Activated naive CD4-positive, alpha-beta T cell treated with anti-CD3 and anti-CD28 coated beads, Interleukin-2, amount 50 U/mL, for 16 hours (primary cell): ENCODE measurements around the gene COL8A1.

Experiments
- DNase-seq: peaks from one replicate; pipeline ENCODE4 v3.0.0-alpha.2; 2020

The COL8A1 gene

DNA sequence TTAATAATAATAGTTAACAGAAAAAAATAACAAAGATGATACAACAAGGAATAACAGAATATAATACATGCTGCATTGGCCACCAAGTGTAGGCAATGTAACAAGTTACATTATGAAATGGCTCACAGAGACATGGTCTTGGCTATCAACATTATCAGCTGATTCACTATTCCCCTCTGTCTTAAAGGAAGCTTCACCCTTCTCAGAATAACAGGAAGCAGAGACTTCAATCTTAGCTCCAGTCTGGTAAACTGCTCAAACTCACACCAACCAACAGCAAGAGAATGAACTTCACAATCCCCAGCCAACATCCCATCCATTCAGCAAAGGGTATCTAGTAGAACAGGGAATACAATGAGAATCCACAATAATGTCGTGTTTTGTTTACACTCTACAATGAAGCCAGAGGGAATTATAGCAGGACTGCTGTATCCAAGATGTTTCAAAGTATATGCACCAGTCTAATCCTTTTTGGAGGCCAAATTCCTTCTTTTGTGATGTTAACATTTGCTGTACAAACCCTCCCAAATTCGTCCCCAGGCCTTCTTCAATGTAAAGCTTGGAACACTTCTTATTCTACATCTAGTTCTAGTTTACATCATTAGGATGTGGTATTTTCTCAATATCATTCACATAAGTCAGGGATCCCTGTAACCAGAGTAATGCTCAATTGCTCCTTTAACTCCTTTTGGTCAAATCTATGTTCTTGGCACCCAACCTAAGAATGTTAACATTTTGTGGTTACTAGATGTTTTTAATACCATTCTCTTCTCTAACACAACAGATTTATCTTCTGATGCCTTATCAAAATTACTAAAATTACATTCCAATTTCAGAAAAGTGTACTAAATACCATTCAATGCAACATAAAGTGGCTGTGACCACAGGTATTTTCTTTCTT lies 126.9 kb downstream of the COL8A1 start:
- DNase-seq = no peak

DNA sequence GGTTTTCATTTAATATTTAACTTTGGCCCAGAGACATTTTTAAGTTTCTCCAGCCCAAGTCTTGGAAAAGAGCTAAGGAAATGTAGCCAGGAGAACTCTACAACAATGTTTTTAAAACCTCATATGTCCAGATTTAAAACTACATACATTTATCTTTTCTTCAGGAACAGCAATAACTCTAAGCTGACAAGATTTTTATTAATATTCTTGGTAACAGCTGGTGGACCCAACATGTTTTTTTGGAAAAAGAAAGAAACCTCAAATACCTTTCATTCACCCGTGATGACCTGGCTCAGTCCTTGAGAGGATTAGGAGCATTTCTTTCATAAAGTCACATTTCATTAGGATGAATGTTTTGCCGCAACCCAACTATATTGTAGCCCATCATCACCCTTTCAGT lies 128.9 kb downstream of the COL8A1 start:
- DNase-seq = no peak

DNA sequence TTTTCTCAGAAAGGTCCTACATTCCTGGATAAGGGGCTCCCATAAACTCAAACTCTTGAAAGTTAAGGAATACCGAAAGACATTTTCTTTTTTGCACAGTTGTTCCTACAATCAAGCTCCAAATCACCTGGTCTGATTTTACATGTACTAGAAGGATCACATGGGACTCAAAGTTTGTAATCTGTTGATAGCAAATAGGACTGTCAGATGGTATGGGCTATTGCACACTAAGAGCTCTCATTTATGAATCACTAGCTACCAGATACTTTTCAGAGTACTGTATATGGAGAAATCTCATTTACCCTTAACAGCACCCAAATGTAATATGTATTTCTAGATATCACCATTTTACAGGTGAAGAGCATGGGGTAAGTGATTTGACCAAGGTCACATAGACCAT lies 129.7 kb downstream of the COL8A1 start:
- no peak for DNase-seq

DNA sequence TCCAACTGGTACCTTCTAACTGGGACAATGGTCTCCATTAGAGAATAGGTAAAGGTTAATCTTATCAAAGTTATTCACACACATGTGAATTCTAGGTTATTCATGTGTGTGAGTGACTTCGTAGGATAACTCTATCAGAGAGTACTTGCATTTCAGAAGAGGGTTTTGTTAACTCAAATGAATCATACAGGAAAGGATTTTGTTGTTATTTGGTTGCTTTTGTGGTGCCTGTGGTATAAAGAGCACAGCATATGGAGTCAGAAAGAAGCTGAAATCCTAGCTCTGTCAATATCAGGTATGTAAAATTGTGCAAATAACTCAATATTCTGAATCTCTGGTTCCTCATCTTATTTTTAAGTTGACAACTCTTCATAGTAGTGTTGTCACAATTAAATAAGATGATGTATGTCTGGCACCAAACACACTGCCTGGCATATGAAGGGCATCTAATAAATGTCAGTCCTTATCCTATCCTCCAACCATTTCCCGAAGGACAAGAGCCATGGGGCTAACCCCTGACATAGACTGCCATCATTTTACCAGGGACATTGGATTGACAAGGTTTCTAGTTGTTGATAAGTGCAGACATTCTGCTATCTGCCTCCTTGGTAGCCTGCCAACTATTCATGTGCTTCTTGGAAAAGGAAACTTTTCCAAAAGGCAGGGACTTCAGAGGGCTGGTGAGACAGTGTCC lies 130.6 kb downstream of the COL8A1 start:
- no peak for DNase-seq

DNA sequence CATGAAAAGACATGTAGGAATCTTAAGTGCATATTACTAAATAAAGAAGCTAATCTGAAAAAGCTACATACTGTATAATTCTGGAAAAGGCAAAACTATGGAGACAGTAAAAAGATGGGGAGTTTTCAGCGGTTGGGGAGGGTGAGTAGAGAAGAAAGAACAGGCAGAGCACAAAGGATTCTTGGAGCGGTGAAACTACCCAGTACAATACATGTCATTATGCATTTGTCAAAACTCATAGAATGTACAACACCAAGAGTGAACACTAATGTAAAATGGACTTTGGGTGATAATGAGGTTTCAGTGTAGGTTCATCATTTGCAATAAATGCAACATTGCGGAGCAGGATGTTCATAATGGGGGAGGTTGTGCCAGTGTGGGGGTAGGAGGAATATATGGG lies 133.8 kb downstream of the COL8A1 start:
- DNase-seq = no peak

DNA sequence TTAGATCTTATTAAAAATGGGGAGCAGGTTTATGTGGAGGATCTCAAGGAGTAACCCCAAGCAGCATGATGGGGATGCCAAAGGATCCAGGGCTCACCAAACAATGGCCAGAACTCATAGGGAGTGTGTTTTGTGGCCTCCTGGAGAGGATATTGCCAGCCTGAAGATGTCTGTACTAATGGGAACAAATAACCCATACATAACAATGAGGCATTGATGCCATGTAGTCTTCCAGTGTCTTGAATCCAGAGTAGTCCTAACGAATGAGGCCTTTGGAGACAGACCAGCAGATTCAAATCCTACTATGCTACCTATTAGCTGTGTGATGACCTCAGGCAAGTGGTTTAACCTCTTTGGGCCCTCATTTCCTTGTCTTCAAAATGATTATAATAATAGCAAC lies 134.3 kb downstream of the COL8A1 start:
- DNase-seq = no peak

DNA sequence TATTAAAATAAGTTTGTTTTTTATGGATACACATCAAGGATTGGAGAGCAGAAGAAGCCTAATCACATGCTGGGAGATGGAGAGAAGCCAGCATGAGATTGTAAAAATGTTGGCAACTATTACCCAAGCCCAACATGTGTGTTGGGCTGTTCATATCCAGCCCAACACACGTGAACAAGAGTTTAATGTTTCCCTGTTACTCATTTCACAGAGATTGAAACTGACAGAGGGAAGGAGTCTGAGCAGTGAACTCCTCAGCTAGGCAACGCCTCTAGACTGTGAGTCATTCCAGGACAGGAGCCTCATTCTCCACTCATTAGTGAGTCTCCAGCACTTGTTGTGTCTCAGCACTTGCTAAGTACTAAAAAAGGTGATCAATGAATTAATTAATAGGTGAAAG lies 136.1 kb downstream of the COL8A1 start:
- DNase-seq = no peak

DNA sequence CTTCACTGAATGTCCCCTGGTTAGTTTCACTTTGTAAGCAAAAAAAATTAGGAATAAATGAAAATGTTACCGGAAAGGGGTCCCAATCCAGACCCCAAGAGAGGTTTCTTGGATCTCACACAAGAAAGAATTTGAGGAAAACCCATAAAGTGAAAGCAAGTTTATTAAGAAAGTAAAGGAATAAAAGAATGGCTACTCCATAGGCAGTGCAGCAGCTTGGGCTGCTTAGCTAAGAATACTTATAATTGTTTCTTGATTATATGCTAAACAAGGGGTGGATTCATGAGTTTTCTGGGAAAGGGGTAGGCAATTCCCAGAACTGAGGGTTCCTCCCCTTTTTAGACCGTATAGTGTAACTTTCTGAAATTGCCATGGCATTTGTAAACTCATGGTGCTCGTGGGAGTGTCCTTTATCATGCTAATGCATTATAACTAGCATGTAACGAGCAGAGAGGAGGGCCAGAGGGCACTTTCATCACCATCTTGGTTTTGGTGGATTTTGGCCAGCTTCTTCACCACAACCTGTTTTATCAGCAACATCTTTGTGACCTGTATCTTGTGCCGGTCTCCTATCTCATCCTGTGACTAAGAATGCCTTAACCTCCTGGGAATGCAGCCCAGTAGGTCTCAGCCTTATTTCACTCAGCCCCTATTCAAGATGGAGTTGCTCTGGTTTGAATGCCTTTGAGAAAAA lies 138.3 kb downstream of the COL8A1 start:
- no peak for DNase-seq

DNA sequence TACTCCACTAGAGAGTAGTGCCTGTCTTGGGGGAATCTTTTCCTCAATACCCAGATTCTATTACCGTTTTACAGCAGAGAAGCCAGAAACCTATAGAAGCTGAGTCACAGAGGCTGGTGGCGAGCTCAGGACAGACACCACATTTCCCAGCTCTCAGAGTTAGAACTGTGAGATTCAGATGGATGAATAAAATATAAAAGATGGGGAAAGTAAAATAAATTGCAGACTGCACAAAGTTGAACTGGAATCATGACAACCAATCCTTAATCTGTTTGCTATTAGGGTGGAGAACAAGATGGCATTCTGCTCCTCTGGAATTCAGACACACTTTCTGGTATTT lies 138.8 kb downstream of the COL8A1 start:
- no peak for DNase-seq

DNA sequence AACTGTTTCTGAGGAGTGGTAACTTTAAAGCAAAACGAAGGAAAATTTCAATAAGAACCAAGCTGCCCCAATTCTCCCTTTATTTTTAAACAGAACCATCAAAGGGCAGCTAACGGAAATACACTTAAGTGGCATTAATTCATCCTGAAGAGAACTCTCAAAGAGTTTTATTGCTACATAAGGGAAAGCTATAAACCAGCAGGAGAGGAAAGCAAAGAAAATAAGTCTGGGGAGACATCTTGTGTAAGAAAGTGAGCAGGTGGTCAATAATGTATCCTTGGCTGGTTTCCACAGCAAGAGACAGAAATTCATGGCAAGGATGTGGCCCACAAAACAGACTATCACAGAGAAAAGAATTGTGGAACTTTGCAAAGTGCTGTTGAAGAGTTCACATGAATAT lies 139.3 kb downstream of the COL8A1 start:
- DNase-seq = no peak

DNA sequence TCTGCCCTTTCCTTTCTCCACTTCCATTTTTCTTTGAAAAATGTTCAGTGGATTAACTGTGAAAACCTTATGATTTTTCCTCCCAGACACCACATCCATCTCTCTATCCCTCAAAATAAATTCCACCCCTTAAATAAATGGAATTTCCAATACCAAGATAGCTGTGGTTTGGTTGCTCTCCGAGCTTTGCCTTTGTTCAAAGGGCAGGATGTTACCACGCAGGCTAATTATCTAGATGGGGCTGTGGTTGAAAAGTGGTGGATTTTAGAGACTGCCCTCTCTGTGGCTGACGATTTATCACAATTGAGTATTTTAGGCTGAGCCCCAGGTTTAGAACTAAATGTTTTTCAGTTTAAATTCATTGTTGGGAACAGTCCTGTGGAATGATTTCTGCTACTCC lies 142.4 kb downstream of the COL8A1 start:
- no peak for DNase-seq

DNA sequence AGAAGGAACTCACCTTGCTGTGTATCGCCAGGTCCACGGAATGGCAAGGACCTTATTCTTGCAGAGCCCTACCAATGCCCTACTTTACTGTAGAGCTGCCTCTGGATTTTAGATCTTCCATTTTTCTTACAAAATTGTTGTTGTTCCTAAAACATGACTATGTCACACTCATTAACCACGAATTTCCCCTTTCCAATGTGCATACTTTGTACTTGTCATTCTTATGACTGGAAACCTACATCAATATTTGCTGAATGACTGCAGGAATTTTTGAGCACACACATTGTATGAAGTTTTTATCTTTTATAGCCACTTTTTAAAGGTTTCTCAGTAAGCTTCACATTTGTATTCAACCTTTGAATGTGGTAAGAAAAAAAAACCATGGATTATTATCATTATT lies 143.4 kb downstream of the COL8A1 start:
- no peak for DNase-seq

DNA sequence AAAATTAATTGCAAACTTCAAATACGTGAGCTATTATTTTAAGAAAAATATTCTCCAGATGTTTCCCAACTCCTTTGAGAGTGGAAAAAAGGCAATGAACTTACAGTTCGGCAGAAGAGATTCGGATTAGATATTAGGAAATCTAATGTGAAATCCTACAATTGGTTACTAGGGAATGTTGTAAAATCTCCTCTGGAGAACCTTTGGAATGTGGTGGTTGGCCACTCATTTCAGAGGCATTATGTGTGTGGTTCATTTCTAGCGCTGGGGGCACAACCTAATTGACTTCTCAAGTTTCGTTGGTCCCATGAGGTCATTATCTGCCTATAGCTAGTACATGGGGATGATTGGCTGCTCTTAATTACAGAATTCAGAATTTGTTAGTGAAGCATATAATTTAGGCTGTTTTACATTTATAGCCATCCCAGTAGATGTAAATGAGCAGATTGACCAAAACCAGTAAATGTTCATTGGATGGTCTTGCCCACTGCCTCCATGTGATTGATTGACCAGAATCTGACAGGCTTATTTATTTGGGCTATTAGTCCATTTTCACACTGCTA lies 144.7 kb downstream of the COL8A1 start:
- DNase-seq = no peak

DNA sequence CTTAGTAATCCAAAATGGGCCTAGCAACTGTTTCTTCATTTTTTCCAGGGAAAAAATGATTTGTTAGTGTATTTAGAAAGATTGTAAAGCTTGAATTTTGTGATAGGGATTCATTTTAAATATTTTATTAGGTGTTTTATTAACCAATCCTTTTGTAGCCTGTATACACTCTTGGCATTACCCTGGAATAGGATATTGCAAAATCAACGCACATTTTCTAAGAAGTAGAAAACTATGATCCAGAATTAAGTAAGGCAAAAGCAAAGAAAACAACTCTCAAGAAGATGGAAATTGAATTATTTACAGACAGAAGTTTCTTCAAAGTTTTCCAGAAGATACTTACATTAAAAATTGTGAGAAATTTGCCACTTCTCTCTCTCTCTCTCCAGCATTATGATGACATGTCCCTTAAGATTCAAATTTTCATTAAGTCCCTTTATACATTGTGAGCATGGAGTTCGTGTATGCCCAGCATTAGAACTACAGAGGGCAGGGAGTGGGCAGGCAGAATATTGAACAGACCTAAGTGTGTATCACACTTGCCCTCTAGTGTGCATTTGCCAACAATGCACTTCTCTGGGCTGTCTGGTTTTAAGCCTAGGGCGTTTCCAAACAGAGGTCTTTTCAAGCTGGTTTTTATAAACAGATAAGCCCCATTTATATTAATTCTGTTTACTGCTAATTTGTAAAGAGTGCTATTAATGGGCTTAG lies 150.8 kb downstream of the COL8A1 start:
- DNase-seq = no peak

DNA sequence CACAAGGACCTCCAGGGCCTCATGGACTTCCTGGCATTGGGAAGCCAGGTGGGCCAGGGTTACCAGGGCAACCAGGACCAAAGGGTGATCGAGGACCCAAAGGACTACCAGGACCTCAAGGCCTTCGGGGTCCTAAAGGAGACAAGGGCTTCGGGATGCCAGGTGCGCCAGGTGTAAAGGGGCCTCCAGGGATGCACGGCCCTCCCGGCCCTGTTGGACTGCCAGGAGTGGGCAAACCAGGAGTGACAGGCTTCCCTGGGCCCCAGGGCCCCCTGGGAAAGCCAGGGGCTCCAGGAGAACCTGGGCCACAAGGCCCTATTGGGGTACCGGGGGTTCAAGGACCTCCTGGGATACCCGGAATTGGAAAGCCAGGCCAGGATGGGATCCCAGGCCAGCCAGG lies 156.1 kb downstream of the COL8A1 start:
- no peak for DNase-seq

DNA sequence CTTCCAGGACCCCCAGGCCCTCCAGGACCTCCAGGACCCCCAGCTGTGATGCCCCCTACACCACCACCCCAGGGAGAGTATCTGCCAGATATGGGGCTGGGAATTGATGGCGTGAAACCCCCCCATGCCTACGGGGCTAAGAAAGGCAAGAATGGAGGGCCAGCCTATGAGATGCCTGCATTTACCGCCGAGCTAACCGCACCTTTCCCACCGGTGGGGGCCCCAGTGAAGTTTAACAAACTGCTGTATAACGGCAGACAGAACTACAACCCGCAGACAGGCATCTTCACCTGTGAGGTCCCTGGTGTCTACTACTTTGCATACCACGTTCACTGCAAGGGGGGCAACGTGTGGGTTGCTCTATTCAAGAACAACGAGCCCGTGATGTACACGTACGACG lies 157.2 kb downstream of the COL8A1 start:
- DNase-seq = no peak

DNA sequence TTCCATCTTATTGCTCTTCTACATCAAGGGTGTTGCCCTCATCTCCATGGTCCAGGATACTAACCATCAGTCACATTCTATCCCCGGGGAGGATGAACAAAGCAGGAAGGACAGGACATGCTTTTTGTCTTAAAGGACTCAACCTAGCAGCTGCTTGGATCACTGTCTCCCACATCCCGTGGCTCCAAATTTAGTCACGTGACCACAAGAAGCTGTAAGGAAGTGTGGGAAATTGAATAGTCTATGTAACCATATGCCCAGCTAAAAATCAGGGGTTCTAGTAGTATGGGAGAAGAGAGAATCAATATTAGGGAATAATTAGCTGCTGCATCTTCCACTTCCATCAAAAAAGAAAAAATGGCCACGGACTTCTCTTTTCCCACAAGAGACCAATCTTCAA lies 161.0 kb downstream of the COL8A1 start:
- no peak for DNase-seq

DNA sequence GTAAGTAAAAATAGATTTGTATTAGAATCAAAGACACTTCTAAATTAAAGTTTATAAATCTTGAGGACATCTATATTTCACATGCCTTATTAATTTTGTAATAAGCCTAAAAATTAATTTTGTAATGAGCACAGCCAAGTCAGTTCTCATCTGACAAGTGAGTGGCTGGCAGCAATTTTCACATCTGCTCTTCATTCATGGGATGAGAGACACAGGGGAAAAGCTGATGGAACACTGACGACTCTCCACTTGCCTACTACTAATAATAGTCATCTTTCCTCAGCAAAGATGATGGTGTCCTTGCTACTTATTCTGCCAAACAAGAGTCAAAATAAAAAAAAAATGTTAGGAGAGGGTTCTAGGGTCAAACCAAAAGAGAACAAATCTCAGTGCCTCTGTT lies 164.9 kb downstream of the COL8A1 start:
- DNase-seq = no peak

DNA sequence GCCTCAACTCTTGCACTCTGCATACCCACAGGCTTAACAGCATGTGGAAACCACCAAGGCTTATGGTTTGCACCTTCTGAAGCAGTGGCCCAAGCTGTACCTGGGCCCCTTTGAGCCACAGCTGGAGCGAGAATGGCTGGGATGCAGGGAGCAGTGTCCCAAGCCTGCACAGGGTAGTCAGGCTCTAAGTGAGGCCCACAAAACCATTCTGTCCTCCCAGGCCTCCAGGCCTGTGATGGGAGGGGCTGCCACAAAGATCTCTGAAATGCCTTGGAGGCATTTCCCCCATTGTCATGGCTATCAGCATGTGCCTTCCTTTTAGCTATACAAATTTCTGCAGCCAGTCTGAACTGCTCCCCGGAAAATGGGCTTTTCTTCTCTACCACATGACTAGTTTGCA lies 166.8 kb downstream of the COL8A1 start:
- DNase-seq = no peak

DNA sequence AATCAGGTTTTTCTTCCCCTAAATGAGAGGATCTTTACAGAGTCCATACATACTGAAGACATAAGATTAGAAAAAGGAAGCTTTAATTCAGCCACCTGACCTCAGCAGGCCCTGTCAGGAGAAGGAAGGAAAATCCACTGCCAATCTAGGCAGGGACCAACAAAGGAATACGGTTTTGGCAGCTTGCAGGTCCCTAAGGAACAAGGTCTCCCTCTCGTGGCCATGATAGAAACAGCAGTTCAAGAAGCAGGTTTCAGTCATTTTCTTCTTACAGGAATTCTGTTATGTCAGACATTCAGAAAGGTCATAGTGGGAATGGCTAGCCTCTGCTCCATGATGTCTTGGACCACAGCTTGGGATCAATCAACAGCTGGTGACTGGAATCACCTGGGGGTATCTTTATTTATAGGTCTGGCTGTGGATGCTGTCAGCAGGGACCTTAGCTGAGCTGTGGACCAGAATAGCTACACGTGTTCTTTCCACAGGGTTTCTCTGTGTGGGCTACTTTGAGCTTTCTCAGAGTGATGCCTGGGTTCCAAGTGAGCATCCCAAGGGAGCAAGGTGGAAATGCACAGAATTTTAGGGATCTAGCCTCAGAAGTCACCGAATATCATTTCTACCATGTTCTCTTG lies 169.9 kb downstream of the COL8A1 start:
- no peak for DNase-seq

DNA sequence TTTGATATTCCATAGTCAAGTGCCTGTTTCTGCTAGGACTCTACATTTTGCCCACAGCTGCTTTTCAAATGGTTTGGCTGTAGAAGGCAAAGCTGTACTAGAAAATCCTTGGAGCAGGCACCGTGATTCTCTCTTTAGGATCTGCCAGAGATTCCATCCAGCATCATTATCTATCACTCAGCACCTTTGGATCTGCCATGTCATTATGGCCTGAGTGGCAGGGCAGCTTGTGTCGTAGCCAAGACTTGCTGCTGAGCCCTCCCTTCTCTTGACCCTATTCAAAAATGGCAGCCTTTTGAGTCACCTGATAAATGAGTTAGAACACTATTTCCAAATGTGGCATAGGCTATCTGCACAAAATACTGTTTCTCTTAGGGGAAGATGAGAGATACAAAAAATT lies 171.2 kb downstream of the COL8A1 start:
- DNase-seq = no peak

DNA sequence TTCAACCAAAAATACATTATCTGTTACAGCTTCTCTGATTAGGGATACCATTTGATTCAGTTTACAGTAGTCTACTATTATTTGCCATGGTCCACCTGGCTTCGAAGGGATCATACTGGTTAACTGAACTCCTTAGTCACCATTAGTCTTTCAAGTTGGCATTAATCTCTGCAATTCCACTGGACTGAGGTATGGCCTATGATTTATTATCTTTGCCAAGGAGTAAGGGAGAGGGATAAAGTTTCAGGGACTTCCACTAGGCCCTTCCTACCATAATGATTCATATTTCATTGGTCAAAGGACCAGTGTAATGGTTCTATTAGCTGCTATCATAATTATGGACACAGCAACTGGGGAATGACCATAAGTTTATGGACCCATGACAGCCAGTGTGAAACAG lies 172.0 kb downstream of the COL8A1 start:
- no peak for DNase-seq

DNA sequence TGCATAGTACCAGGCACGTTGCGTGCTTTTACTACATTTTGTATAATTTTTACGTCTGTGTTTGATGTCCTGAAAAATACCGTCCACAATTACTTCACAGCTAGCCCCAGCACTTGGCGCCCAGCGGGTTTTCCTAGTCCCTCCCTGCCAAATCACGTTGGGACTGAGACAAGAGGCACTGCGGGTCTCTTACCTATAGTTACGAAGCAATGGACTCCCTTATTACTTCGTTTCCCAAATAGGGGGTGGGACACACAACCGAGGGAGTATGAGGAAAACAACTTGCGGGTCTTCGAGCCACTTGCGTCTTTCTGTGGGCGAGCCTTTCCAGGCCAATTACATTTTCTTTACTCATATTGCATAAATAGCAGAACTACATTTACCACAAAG lies 178.6 kb downstream of the COL8A1 start:
- no peak for DNase-seq
